HG03039 (cell line): Measurements from ENCODE around the gene TOMM34.
A peak's percentile ranks its signal among the peaks of the same experiment; 100 is the strongest.

ENCODE experiments used
- ATAC-seq: cut with Tn5 transposase; IDR thresholded peaks from one replicate; pipeline ENCODE4 v1.9.1; 2021; ENCODE audit warnings: mild to moderate bottlenecking, moderate library complexity; ENCODE audit not compliant: unreplicated experiment

Gene TOMM34

GRCh38 chr20:44960103-44960852, at the start of gene TOMM34:
Gene TOMM34 (minus strand): TSS chr20:44960397. CDS start chr20:44960333, 64 bp downstream.
- ATAC-seq, result peak; percentile 73

GRCh38 chr20:45008521-45009049, 48.4 kb upstream of the TOMM34 start:
- ATAC-seq, result no peak

GRCh38 chr20:44997668-44998067, 37.5 kb upstream of the TOMM34 start:
- ATAC-seq, result no peak

GRCh38 chr20:44997171-44997570, 37.0 kb upstream of the TOMM34 start:
- no peak for ATAC-seq

GRCh38 chr20:44993343-44993742, 33.1 kb upstream of the TOMM34 start:
- no peak for ATAC-seq

- no peak for ATAC-seq
Observed at GRCh38 chr20:44990957-44991356, 30.8 kb upstream of the TOMM34 start.

- no peak for ATAC-seq
Observed at GRCh38 chr20:44990425-44990824, 30.2 kb upstream of the TOMM34 start.

- no peak for ATAC-seq
Observed at GRCh38 chr20:44988631-44989171, 28.5 kb upstream of the TOMM34 start.

- ATAC-seq, result no peak
Observed at GRCh38 chr20:44983093-44983674, 23.0 kb upstream of the TOMM34 start.

- no peak for ATAC-seq
Observed at GRCh38 chr20:44981736-44982406, 21.7 kb upstream of the TOMM34 start.

- ATAC-seq, result peak; percentile 69
Observed at GRCh38 chr20:44979090-44979621, 19.0 kb upstream of the TOMM34 start.

- ATAC-seq, result no peak
Observed at GRCh38 chr20:44976698-44977097, 16.5 kb upstream of the TOMM34 start.

GRCh38 chr20:44973053-44973452, 12.9 kb upstream of the TOMM34 start:
- no peak for ATAC-seq

- no peak for ATAC-seq
Observed at GRCh38 chr20:44970243-44970757, 10.1 kb upstream of the TOMM34 start.

- ATAC-seq, result no peak
Observed at GRCh38 chr20:44969300-44969894, 9.2 kb upstream of the TOMM34 start.

GRCh38 chr20:44967207-44967807, 7.1 kb upstream of the TOMM34 start:
- ATAC-seq, result no peak

GRCh38 chr20:44966030-44966961, 6.1 kb upstream of the TOMM34 start, which contains the start of gene STK4:
Gene STK4 (plus strand): TSS chr20:44966512. CDS start chr20:44966569, 57 bp downstream.
- peak; percentile 59 for ATAC-seq

GRCh38 chr20:44965651-44966029, 5.4 kb upstream of the TOMM34 start:
- ATAC-seq, result no peak
